ENCODE measurements around the gene RIMS3.
"Not testable (repeated sequence)": the region's sequence is repeated elsewhere in the genome, so short reads cannot be mapped to it uniquely, and the experiment has no call there.

RIMS3 gene

GRCh38 chr1:40583980-40584379 is 81.5 kb downstream of the RIMS3 start:
- DNase-seq = no peak

DNA sequence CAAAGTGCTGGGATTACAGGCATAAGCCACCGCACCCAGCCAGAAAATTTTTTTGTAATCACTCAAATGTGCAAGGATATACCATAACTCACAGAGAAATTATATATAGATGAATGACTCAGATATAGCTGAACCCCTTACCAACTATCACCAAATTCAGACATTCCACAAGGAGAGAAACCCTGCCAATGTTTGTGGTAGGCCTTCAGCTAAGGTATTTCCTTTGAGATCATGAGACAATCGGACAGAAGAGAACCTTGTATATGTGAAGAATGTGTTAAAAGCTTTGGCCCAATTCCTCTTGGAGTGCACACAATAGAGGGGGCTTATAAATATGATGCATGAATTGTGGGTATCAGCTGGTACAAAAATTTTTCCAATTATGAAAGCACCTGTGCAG is 83.4 kb downstream of the RIMS3 start:
- DNase-seq = no peak

DNA sequence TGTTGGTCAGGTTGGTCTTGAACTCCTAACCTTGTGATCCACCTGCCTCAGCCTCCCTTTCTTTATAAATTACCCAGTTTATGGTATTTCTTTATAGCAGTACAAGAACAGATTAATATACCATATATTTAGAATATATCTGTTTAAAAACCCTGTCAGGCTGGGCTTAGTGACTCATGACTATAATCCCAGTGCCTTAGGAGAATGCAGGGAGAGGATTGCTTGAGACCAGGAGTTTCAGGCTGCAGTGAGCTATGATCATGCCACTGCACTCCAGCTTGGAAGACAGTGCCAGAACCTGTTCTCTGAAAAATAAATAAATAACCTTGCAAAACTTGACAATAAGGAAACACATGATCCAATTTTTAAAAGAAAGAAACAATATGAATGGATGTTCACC is 90.1 kb downstream of the RIMS3 start:
- DNase-seq = no peak

DNA sequence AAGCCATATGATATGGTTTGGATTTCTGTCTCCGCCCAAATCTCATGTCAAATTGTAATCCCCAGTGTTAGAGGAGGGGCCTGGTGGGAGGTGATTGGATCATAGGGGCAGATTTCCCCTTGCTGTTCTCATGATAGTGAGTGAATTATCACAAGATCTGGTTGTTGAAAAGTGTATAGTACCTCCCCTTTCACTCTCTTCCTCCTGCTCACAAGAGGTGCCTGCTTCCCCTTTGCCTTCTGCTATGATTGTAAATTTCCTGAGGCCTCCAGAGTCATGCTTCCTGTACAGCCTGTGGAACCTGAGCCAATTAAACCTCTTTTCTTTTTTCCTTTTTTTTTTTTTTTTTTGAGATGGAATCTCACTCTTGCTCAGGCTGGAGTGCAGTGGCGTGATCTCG is 90.7 kb downstream of the RIMS3 start:
- DNase-seq = not testable (repeated sequence)

Measured in activated CD8-positive, alpha-beta memory T cell treated with anti-CD3 and anti-CD28 coated beads, Interleukin-2, amount 50 U/mL, for 4 hours (primary cell).